A549 (cell line): Measurements from ENCODE around the gene RBMS3. TPM values are rescaled to one million over a fixed set of nuclear protein-coding genes. Genes with fewer than 3 reads are reported as not detected.

Source experiments
- ATAC-seq, 2 experiments: fragments of 200-7000 bp in 1 of 2; fragments of >200 bp in 1 of 2; cut with Nextera tagmentation in 1 of 2; cut with Tn5 transposase in 1 of 2; 3 replicates each; pipeline versions ENCODE4 v1.8.0 to v1.9.1; 2018 to 2020; ENCODE audit warnings: mild to moderate bottlenecking in 1 of 2, moderate library complexity in 1 of 2
- CTCF ChIA-PET: fragments of 300-600 bp; sonication (Branson Sonifier 250); formaldehyde crosslinking; extraction: SDS; loops from one replicate; lab custom pipeline; 2021; ENCODE audit warnings: antibody characterized with exemption, inconsistent platforms; lab: Yijun Ruan, JAX
- POLR2A ChIA-PET: fragments of 350-600 bp; formaldehyde crosslinking; extraction: SDS; loops from one replicate; lab custom pipeline; 2021; ENCODE audit warnings: antibody characterized with exemption, inconsistent platforms; lab: Yijun Ruan, JAX
- DNase-seq, 2 experiments: peaks; one replicate each; pipeline versions ENCODE4 v3.0.0 to v3.0.0-alpha.2; 2011 to 2016; ENCODE audit warnings: low read depth in 1 of 2, low spot score in 1 of 2
- FAIRE-seq: peaks from 2 replicates; lab custom pipeline; 2011; peaks lifted over from hg19 to GRCh38; lab: Jason Lieb, UNC
- H3K27ac ChIP-seq, 2 experiments: fragments of >200 bp; sonication (Bioruptor Twin); formaldehyde crosslinking; 3 replicates each; pipeline ENCODE4 v1.5.1; 2016 to 2017
- H3K4me1 ChIP-seq: fragments of >200 bp; sonication (Bioruptor Twin); formaldehyde crosslinking; 3 replicates; pipeline ENCODE4 v1.6.1; 2016
- H3K4me2 ChIP-seq: fragments of >200 bp; sonication (Bioruptor Twin); formaldehyde crosslinking; 3 replicates; pipeline ENCODE4 v1.6.1; 2016
- H3K4me3 ChIP-seq: fragments of >200 bp; sonication (Bioruptor Twin); formaldehyde crosslinking; 3 replicates; pipeline ENCODE4 v1.5.1; 2016
- H3K9me3 ChIP-seq: fragments of >200 bp; sonication (Bioruptor Twin); formaldehyde crosslinking; 3 replicates; pipeline ENCODE4 v1.6.1; 2016
- BHLHE40 ChIP-seq: IDR thresholded peaks from 2 replicates; pipeline ENCODE4 v1.6.1; 2012; ENCODE audit warnings: low read depth, low read length, inconsistent platforms
- CEBPB ChIP-seq, 2 experiments: fragments of >200 bp in 1 of 2; sonication (Bioruptor Twin) in 1 of 2; formaldehyde crosslinking in 1 of 2; IDR thresholded peaks; 2 replicates each; pipeline ENCODE4 v1.6.1; 2012 to 2016
- ESRRA ChIP-seq: fragments of 150-350 bp; IDR thresholded peaks from 2 replicates; pipeline ENCODE4 v1.6.1; 2014; ENCODE audit warnings: mild to moderate bottlenecking, low read length, borderline replicate concordance
- HDAC2 ChIP-seq: fragments of 200-600 bp; sonication (generic); IDR thresholded peaks from 2 replicates; pipeline ENCODE4 v1.6.1; 2016
- HOXA7 ChIP-seq: fragments of 250-450 bp; sonication (Bioruptor Pico); IDR thresholded peaks from 2 replicates; pipeline ENCODE4 v1.5.0; 2020; ENCODE audit warnings: mild to moderate bottlenecking, moderate library complexity
- HOXB13 ChIP-seq: fragments of 250-450 bp; sonication (Bioruptor Pico); IDR thresholded peaks from 2 replicates; pipeline ENCODE4 v1.5.0; 2020; ENCODE audit warnings: low read depth, mild to moderate bottlenecking, moderate library complexity
- KDM1A ChIP-seq: fragments of 200-600 bp; sonication (generic); IDR thresholded peaks from 2 replicates; pipeline ENCODE4 v1.6.1; 2016; ENCODE audit warnings: low read depth, mild to moderate bottlenecking
- MAZ ChIP-seq: fragments of 150-350 bp; IDR thresholded peaks from 2 replicates; pipeline ENCODE4 v1.6.1; 2014; ENCODE audit warnings: antibody characterized with exemption, low read depth, low read length, borderline replicate concordance
- NFE2L2 ChIP-seq: fragments of 150-350 bp; conservative IDR thresholded peaks from 2 replicates; pipeline ENCODE4 v1.6.1; 2014; ENCODE audit warnings: low read length
- NPAS2 ChIP-seq: fragments of 250-450 bp; sonication (Bioruptor Pico); IDR thresholded peaks from 2 replicates; pipeline ENCODE4 v1.8.0; 2022; ENCODE audit warnings: mild to moderate bottlenecking, moderate library complexity, borderline replicate concordance
- POLR2AphosphoS2 ChIP-seq: conservative IDR thresholded peaks from 2 replicates; pipeline ENCODE4 v1.6.1; 2012; ENCODE audit warnings: low read length, improper control_type of control experiment, inconsistent platforms
- RAD21 ChIP-seq, 2 experiments: fragments of >200 bp in 1 of 2; sonication (Bioruptor Twin) in 1 of 2; formaldehyde crosslinking in 1 of 2; IDR thresholded peaks in 1 of 2; conservative IDR thresholded peaks in 1 of 2; 2 replicates in 1 of 2; 3 replicates in 1 of 2; pipeline ENCODE4 v1.6.1; 2012 to 2018; ENCODE audit warnings: inconsistent platforms in 1 of 2
- RARB ChIP-seq: fragments of 250-450 bp; sonication (Bioruptor Pico); IDR thresholded peaks from 2 replicates; pipeline ENCODE4 v1.8.0; 2021; ENCODE audit warnings: mild to moderate bottlenecking, moderate library complexity
- SREBF2 ChIP-seq: fragments of 450-650 bp; IDR thresholded peaks from 2 replicates; pipeline ENCODE4 v1.6.1; 2014; ENCODE audit warnings: mild to moderate bottlenecking, moderate library complexity
- ZNF302 ChIP-seq: fragments of 250-450 bp; sonication (Bioruptor Pico); IDR thresholded peaks from 2 replicates; pipeline ENCODE4 v1.9.0; 2021; ENCODE audit warnings: inconsistent platforms, mild to moderate bottlenecking, moderate library complexity
- ZSCAN20 ChIP-seq: fragments of 250-450 bp; sonication (Bioruptor Pico); IDR thresholded peaks from 2 replicates; pipeline ENCODE4 v1.8.0; 2022; ENCODE audit warnings: mild to moderate bottlenecking, moderate library complexity
- WGBS: methylation state at CpG from one replicate; pipeline ENCODE4 v1.1.6; 2017; ENCODE audit errors: missing lambda C conversion rate; 5-methylcytosine and 5-hydroxymethylcytosine counted together
- polyA plus RNA-seq, 4 experiments: library from polyadenylated mRNA; depleted of rRNA in 3 of 4; stranded (reverse); fragments of >200 nt; fragmentation: RNase III in 1 of 4; extraction: RNeasy Plus Mini Kit Qiagen cat#74134 plus additional on column Dnase treatment in 1 of 4; gene quantifications; 2 replicates in 3 of 4; 3 replicates in 1 of 4; pipeline ENCODE4 v1.2.3, GENCODE V29; 2011 to 2017
- TF ChIP-seq, protein P1 (sequence below): fragments of >200 bp; sonication (Bioruptor Twin); formaldehyde crosslinking; IDR thresholded peaks from 3 replicates; pipeline ENCODE4 v1.5.1; 2016
- TF ChIP-seq, protein P2 (sequence below): fragments of 450-650 bp; IDR thresholded peaks from 2 replicates; pipeline ENCODE4 v1.6.1; 2014; ENCODE audit warnings: antibody characterized with exemption
- TF ChIP-seq, protein P3 (sequence below): fragments of 150-350 bp; IDR thresholded peaks from 2 replicates; pipeline ENCODE4 v1.6.1; 2014; ENCODE audit warnings: low read depth, mild to moderate bottlenecking, low read length
- TF ChIP-seq, protein P4 (sequence below): fragments of 250-450 bp; sonication (Bioruptor Pico); IDR thresholded peaks from 2 replicates; pipeline ENCODE4 v1.5.0; 2021; ENCODE audit warnings: mild to moderate bottlenecking, moderate library complexity, borderline replicate concordance
- TF ChIP-seq, protein P5 (sequence below): IDR thresholded peaks from 2 replicates; pipeline ENCODE4 v1.6.1; 2012
- TF ChIP-seq, protein P6 (sequence below): IDR thresholded peaks from 2 replicates; pipeline ENCODE4 v1.6.1; 2012

The RBMS3 gene
- polyA plus RNA-seq, 2 of the 4 experiments (the other 2 are of a cell fraction): 0.92 to 4.1 TPM

DNA sequence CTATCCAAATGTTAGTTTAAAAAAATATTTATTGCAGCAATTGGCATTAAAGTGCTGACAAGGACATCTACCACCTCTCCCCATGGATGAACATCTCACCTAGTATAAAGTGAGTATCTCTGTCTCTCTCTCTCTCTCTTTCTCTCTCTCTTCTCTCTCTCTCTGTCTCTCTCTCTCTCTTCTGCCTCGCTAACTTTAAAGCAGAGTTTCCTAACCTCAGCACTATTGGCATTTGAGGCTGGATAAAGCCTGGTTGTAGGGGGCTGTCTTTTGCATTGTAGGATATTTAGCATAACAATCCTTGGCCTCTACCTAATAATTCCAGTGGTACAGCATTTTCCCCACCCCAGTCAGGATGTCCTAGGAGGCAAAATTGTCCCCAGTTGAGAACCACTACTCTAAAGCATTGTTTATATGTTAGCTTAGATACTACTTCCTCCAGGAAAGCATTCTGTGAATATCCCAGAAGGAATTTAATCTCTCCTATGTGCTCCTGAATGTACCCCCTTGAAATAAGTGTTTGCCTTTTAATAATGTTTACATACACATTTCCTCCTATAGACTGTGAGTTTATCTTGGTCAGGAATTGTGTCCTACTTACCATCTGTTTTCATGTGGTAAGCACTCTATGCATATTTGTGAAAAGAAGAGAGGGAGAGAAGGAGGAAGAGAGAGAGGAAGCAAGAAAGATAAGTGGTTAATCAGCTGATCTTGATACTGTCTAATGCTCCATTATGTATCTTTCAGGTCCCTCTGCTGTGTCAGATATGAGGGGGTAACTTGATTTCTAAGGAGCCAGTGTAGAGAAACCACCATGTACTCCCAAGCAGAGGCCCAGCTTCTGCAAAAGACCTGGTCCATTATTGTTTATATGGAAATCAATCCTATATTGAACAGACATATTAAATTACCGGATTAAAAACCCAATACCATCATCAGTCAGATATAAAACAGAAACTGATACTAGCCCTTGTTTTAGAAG lies 346.6 kb downstream of the RBMS3 start (continued):
- no peak for TF ChIP-seq RAD21 (conservative IDR thresholded peaks at IDR 0.05 in 1 of 2, IDR thresholded peaks at IDR 0.05 in 1 of 2)

DNA sequence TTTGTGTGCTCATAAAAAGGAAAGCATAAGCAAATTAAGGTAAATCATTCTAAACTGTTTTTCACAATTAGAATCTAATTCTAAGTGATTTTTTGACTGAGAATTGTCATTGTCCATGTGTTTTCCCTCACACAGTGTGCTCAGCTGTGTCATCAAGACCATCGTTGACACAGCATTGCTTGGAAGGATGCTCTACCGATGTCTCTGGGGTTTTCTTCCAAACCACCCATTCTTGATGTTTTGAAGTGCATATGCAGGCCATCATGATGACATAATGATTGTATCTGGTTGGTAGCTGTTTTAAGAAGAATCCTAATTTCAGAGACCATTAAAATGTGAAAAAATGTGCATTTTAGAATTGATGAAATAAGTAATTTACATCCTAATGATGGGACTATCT lies 347.9 kb downstream of the RBMS3 start:
- Histone ChIP-seq H3K4me1 (no peaks in the 10 kb centered on the region), H3K9me3 (no peaks in the 10 kb centered on the region), H3K4me3 (no peak overlapping the region), H3K4me2 (no peak overlapping the region), H3K27ac (no peak overlapping the region)
- ATAC-seq (no peak), DNase-seq (no peak), FAIRE-seq (no peak)
- TF ChIP-seq NPAS2 (CRISPR knock-in tag) (no peak), HOXA7 (CRISPR knock-in tag) (no peak), RARB (CRISPR knock-in tag) (no peak)
- POLR2A ChIA-PET: no interaction called here
- CTCF ChIA-PET: no interaction called here
- WGBS: 78% methylated on average over 2 of the region's 2 CpGs

DNA sequence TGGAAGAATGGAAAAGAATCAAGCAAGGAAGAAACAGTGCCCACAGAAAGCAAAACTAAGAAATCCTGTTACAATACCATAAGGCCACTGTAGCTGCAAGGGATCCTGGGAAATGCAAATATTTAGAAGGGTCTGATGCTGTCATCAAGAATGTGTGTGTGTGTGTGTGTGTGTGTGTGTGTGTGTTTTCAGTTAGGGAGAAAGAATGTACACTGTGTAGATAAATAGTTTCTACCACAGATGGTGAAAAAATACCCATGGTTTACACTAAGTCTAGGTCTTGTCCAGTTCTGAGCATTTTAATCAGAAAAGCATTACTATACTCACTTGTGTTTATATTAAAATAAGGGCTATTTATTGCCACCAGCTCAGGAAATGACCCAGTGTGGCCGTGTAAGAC lies 355.0 kb downstream of the RBMS3 start:
- Histone ChIP-seq H3K4me3 (no peak overlapping the region), H3K4me2 (no peak overlapping the region), H3K4me1 (peaks cover 10% of the 10 kb centered on the region; the same call in 1 of the 3 replicates), H3K27ac (no peak overlapping the region), H3K9me3 (peaks cover 15% of the 10 kb centered on the region; the same call in 2 of the 3 replicates)
- DNase-seq (no peak), FAIRE-seq (no peak), ATAC-seq (no peak)
- TF ChIP-seq, protein P1, sequence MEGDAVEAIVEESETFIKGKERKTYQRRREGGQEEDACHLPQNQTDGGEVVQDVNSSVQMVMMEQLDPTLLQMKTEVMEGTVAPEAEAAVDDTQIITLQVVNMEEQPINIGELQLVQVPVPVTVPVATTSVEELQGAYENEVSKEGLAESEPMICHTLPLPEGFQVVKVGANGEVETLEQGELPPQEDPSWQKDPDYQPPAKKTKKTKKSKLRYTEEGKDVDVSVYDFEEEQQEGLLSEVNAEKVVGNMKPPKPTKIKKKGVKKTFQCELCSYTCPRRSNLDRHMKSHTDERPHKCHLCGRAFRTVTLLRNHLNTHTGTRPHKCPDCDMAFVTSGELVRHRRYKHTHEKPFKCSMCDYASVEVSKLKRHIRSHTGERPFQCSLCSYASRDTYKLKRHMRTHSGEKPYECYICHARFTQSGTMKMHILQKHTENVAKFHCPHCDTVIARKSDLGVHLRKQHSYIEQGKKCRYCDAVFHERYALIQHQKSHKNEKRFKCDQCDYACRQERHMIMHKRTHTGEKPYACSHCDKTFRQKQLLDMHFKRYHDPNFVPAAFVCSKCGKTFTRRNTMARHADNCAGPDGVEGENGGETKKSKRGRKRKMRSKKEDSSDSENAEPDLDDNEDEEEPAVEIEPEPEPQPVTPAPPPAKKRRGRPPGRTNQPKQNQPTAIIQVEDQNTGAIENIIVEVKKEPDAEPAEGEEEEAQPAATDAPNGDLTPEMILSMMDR: no peak
- TF ChIP-seq RAD21 (conservative IDR thresholded peaks at IDR 0.05 in 1 of 2, IDR thresholded peaks at IDR 0.05 in 1 of 2) (no peak), MAZ (no peak), KDM1A (no peak), POLR2AphosphoS2 (no peak), ZNF302 (CRISPR knock-in tag) (no peak), BHLHE40 (no peak), CEBPB (IDR thresholded peaks at IDR 0.05) (no peak), ZSCAN20 (CRISPR knock-in tag) (no peak), SREBF2 (no peak), NFE2L2 (no peak), RARB (CRISPR knock-in tag) (no peak), HOXB13 (CRISPR knock-in tag) (no peak), ESRRA (no peak), HDAC2 (no peak)
- TF ChIP-seq, protein P2, sequence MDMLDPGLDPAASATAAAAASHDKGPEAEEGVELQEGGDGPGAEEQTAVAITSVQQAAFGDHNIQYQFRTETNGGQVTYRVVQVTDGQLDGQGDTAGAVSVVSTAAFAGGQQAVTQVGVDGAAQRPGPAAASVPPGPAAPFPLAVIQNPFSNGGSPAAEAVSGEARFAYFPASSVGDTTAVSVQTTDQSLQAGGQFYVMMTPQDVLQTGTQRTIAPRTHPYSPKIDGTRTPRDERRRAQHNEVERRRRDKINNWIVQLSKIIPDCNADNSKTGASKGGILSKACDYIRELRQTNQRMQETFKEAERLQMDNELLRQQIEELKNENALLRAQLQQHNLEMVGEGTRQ: no peak
- TF ChIP-seq, protein P3, sequence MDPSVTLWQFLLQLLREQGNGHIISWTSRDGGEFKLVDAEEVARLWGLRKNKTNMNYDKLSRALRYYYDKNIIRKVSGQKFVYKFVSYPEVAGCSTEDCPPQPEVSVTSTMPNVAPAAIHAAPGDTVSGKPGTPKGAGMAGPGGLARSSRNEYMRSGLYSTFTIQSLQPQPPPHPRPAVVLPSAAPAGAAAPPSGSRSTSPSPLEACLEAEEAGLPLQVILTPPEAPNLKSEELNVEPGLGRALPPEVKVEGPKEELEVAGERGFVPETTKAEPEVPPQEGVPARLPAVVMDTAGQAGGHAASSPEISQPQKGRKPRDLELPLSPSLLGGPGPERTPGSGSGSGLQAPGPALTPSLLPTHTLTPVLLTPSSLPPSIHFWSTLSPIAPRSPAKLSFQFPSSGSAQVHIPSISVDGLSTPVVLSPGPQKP: no peak
- TF ChIP-seq, protein P4, sequence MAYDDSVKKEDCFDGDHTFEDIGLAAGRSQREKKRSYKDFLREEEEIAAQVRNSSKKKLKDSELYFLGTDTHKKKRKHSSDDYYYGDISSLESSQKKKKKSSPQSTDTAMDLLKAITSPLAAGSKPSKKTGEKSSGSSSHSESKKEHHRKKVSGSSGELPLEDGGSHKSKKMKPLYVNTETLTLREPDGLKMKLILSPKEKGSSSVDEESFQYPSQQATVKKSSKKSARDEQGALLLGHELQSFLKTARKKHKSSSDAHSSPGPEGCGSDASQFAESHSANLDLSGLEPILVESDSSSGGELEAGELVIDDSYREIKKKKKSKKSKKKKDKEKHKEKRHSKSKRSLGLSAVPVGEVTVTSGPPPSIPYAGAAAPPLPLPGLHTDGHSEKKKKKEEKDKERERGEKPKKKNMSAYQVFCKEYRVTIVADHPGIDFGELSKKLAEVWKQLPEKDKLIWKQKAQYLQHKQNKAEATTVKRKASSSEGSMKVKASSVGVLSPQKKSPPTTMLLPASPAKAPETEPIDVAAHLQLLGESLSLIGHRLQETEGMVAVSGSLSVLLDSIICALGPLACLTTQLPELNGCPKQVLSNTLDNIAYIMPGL (CRISPR knock-in tag): no peak
- TF ChIP-seq, protein P5, sequence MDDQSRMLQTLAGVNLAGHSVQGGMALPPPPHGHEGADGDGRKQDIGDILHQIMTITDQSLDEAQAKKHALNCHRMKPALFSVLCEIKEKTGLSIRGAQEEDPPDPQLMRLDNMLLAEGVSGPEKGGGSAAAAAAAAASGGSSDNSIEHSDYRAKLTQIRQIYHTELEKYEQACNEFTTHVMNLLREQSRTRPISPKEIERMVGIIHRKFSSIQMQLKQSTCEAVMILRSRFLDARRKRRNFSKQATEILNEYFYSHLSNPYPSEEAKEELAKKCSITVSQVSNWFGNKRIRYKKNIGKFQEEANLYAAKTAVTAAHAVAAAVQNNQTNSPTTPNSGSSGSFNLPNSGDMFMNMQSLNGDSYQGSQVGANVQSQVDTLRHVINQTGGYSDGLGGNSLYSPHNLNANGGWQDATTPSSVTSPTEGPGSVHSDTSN: no peak
- TF ChIP-seq, protein P6, sequence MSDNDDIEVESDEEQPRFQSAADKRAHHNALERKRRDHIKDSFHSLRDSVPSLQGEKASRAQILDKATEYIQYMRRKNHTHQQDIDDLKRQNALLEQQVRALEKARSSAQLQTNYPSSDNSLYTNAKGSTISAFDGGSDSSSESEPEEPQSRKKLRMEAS: no peak
- WGBS: 38% methylated on average over 1 of the region's 1 CpG
- CTCF ChIA-PET: interaction anchor here (0.9 kb wide), 1 partner anchor 19 kb away, joined by 3 read pairs; no protein-coding TSS in a partner anchor
- POLR2A ChIA-PET: no interaction called here
